Caco-2 (cell line): Measurements from ENCODE around the gene BTRC. TPM values are rescaled to one million over a fixed set of nuclear protein-coding genes. Genes with fewer than 3 reads are reported as not detected.

ENCODE experiments used
- BruUV-seq: library from RNA; stranded (reverse); fragments of 400-500 nt; replicated peaks from 2 replicates; lab custom pipeline; 2021; lab: Mats Ljungman, UMichigan
- CTCF ChIA-PET: fragments of 300-600 bp; sonication (Branson Sonifier 250); formaldehyde crosslinking; loops from one replicate; lab custom pipeline; 2022; ENCODE audit warnings: antibody characterized with exemption; lab: Charles Lee
- POLR2A ChIA-PET: fragments of 300-600 bp; sonication (Branson Sonifier 250); formaldehyde crosslinking; loops from one replicate; lab custom pipeline; 2022; ENCODE audit warnings: antibody characterized with exemption; lab: Charles Lee
- DNase-seq, 2 experiments: peaks; one replicate each; pipeline versions ENCODE4 v3.0.0 to v3.0.0-alpha.2; 2020 to 2022
- H3K27me3 ChIP-seq: replicated peaks from 2 replicates; pipeline ENCODE4 v1.6.0; 2011; ENCODE audit warnings: low read length; ENCODE audit not compliant: control insufficient read depth, insufficient read depth
- H3K36me3 ChIP-seq: 2 replicates; pipeline ENCODE4 v1.5.1; 2011; ENCODE audit warnings: low read length; ENCODE audit not compliant: control insufficient read depth, insufficient read depth
- H3K4me1 ChIP-seq: fragments of 250-450 bp; sonication (Bioruptor Pico); 2 replicates; pipeline ENCODE4 v1.5.1; 2020; ENCODE audit warnings: mild to moderate bottlenecking
- H3K4me3 ChIP-seq: 2 replicates; pipeline ENCODE4 v1.5.1; 2011; ENCODE audit warnings: low read depth, mild to moderate bottlenecking, control low read depth, low read length
- H3K9me3 ChIP-seq: fragments of 250-450 bp; sonication (Bioruptor Pico); 2 replicates; pipeline ENCODE4 v1.5.1; 2020; ENCODE audit warnings: mild to moderate bottlenecking, moderate library complexity
- H3K27ac Mint-ChIP-seq: one replicate; pipeline ENCODE4 v1.8.0; 2022; ENCODE audit warnings: mixed read lengths; ENCODE audit not compliant: unreplicated experiment
- H3K27me3 Mint-ChIP-seq: one replicate; pipeline ENCODE4 v1.8.0; 2022; ENCODE audit warnings: mixed read lengths; ENCODE audit not compliant: insufficient read depth, unreplicated experiment
- H3K36me3 Mint-ChIP-seq: one replicate; pipeline ENCODE4 v1.8.0; 2022; ENCODE audit warnings: mild to moderate bottlenecking, mixed read lengths; ENCODE audit not compliant: insufficient read depth, unreplicated experiment
- H3K4me1 Mint-ChIP-seq: one replicate; pipeline ENCODE4 v1.8.0; 2022; ENCODE audit warnings: low read depth, mixed read lengths; ENCODE audit not compliant: unreplicated experiment
- H3K4me3 Mint-ChIP-seq: one replicate; pipeline ENCODE4 v1.8.0; 2022; ENCODE audit warnings: mild to moderate bottlenecking, moderate library complexity, mixed read lengths; ENCODE audit not compliant: unreplicated experiment
- H3K9me3 Mint-ChIP-seq: one replicate; pipeline ENCODE4 v1.8.0; 2022; ENCODE audit warnings: mixed read lengths; ENCODE audit not compliant: unreplicated experiment
- intact Hi-C: fragments of 100-400 bp; cut with micrococcal nuclease; formaldehyde crosslinking; loops from one replicate; pipeline ENCODE4 v1.10.0; 2022; ENCODE audit not compliant: unreplicated experiment
- total RNA-seq: library from RNA; stranded (reverse); gene quantifications from 2 replicates; pipeline ENCODE4 v1.2.3, GENCODE V29; 2022
- TF ChIP-seq, protein P1 (sequence below), 2 experiments: fragments of 200-600 bp in 1 of 2; IDR thresholded peaks; 1 replicate in 1 of 2; 2 replicates in 1 of 2; pipeline versions ENCODE4 v1.5.1 to v1.8.0; 2011 to 2022; ENCODE audit warnings: antibody characterized with exemption in 1 of 2, control low read depth in 1 of 2, inconsistent platforms in 1 of 2, low read depth in 1 of 2, low read length in 1 of 2, mild to moderate bottlenecking in 1 of 2, moderate library complexity in 1 of 2; ENCODE audit not compliant: insufficient read depth in 1 of 2, severe bottlenecking in 1 of 2, unreplicated experiment in 1 of 2

The BTRC gene
- total RNA-seq, 1 experiment from 2014 or later, result 19.6 TPM

DNA sequence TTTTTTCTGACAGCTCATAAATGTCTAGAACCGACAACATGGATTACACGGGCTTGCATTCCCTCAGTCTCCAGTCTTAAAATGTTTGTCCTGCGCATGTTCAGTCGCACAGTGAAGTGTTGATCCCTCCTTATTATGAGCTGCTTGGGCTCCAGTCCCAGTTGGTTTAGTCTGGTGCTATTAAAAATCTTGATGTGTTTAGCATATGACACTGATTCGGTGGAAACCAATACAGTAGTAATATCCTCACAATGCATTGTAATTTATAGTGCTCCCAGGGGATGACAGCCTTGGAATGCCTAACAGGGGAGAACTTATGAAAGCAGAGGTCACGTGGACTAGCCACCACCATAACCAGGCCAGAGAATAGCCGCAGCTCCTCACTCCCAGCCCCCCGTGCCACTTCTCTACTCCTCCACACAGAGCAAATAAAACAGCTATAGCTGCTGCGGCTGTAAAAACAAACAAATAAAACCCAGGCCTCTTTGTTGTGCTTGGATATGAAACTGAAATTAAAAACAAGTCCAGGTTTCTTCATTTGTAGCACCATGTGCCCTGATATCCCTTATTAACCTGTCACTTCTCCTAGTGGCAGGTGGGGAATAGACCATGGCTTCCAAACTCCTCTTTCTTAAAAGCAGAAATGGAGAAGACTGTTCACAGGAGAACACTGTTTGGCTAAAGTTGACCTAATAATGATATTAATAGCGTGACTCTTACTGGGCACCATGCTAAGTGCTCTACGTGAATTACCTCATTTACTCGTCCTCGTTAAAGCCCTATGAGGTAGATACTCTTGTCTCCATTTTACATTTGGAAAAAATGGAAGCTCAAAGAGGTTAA, 241.8 kb downstream of the BTRC start:
- Histone ChIP-seq H3K4me1 (no peaks in the 10 kb centered on the region), H3K4me3 (no peak overlapping the region), H3K36me3 (no peaks in the 10 kb centered on the region), H3K9me3 (no peaks in the 10 kb centered on the region), H3K27me3 (no peaks in the 10 kb centered on the region)
- intact Hi-C loops, result no loop called here
- no peaks in the 10 kb centered on the region for H3K36me3 Mint-ChIP-seq
- no peaks in the 10 kb centered on the region for H3K4me1 Mint-ChIP-seq
- ChIA-PET CTCF (interaction anchor here (0.6 kb wide), 1 partner anchor 202 kb away, joined by 5 read pairs; no protein-coding TSS in a partner anchor), POLR2A (no interaction called here)
- no peak overlapping the region for H3K4me3 Mint-ChIP-seq
- no peak for DNase-seq
- BruUV-seq, result no TSS peak
- TF ChIP-seq, protein P1, sequence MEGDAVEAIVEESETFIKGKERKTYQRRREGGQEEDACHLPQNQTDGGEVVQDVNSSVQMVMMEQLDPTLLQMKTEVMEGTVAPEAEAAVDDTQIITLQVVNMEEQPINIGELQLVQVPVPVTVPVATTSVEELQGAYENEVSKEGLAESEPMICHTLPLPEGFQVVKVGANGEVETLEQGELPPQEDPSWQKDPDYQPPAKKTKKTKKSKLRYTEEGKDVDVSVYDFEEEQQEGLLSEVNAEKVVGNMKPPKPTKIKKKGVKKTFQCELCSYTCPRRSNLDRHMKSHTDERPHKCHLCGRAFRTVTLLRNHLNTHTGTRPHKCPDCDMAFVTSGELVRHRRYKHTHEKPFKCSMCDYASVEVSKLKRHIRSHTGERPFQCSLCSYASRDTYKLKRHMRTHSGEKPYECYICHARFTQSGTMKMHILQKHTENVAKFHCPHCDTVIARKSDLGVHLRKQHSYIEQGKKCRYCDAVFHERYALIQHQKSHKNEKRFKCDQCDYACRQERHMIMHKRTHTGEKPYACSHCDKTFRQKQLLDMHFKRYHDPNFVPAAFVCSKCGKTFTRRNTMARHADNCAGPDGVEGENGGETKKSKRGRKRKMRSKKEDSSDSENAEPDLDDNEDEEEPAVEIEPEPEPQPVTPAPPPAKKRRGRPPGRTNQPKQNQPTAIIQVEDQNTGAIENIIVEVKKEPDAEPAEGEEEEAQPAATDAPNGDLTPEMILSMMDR (IDR thresholded peaks at IDR 0.05; ENCODE audit: insufficient read depth in 1 of 2, low read depth in 1 of 2, low read length in 1 of 2, severe bottlenecking in 1 of 2, unreplicated experiment in 1 of 2), result no peak
- no peak overlapping the region for H3K27ac Mint-ChIP-seq
- H3K9me3 Mint-ChIP-seq, result no peaks in the 10 kb centered on the region
- H3K27me3 Mint-ChIP-seq, result no peaks in the 10 kb centered on the region

DNA sequence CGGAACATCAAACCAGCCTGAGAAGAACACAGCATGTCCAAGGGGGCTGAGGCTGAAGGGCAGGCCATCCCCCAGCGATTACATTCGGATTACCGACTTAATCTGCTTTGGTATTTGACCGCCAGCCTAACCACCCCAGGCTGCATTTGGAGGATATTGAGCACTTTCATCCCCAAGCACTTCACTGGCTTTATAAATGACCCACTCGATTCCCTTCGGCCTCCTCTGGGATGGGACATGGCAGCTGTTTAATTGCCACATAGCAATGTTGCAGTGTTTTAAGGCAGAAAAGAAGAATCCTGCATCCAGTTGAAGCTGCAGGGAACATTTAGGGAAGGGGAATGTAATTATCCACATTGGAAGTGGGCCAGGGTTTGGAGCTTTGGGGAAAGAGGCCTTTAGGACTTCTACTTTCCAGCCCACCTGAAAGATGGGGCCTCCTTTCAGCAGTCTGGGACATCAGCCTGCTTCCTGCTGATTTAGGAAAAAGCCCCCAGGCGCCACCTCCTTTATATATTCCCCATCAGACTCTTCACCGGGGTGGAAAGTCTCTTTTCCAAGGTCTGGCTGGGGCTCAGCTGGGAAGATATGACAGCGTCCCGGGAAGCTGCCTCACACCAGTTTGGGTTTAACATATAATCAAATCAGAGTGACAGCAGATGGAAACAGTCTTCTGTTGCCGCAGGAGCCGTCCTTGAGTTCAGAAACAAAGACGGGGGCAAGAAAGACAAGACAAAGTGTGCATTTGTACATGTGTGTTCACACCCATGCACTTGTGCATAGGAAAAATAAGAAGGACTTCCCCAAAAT, 243.3 kb downstream of the BTRC start:
- no peaks in the 10 kb centered on the region for H3K36me3 Mint-ChIP-seq
- POLR2A ChIA-PET, result no interaction called here
- TF ChIP-seq, protein P1 (IDR thresholded peaks at IDR 0.05; ENCODE audit: insufficient read depth in 1 of 2, low read depth in 1 of 2, low read length in 1 of 2, severe bottlenecking in 1 of 2, unreplicated experiment in 1 of 2), result no peak
- no peak for DNase-seq
- Histone ChIP-seq H3K4me1 (no peaks in the 10 kb centered on the region), H3K36me3 (no peaks in the 10 kb centered on the region), H3K9me3 (no peaks in the 10 kb centered on the region), H3K27me3 (no peaks in the 10 kb centered on the region), H3K4me3 (no peak overlapping the region)
- no peak overlapping the region for H3K4me3 Mint-ChIP-seq
- CTCF ChIA-PET, result no interaction called here
- no peaks in the 10 kb centered on the region for H3K27me3 Mint-ChIP-seq
- intact Hi-C loops, result no loop called here
- no peaks in the 10 kb centered on the region for H3K9me3 Mint-ChIP-seq
- no TSS peak for BruUV-seq
- no peak overlapping the region for H3K27ac Mint-ChIP-seq
- H3K4me1 Mint-ChIP-seq, result no peaks in the 10 kb centered on the region

DNA sequence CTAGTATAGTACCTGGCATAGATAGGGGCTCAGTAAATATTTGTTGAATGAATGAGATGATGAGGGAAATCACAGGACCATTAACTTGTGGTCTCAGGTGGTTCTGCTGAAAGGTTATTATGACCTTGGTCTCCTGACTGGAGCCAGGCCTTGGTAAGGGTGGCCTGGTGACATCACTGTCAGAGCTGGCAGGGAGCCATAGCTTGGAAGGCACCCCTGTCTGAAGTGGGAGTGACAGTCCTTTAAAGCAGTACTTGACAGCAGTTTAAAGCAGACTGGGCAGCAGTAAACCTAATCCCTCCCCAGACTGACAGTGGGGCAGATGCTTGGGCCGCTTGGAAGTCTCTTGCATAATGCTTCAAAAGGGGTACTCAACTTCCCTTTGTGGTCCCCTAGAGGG, 247.6 kb downstream of the BTRC start:
- Mint-ChIP-seq H3K27ac (no peak overlapping the region), H3K4me1 (peaks cover 1% of the 10 kb centered on the region), H3K9me3 (no peaks in the 10 kb centered on the region), H3K36me3 (peaks cover 6% of the 10 kb centered on the region), H3K4me3 (no peak overlapping the region), H3K27me3 (no peaks in the 10 kb centered on the region)
- H3K9me3 ChIP-seq, result no peaks in the 10 kb centered on the region
- intact Hi-C loops, result no loop called here
- H3K36me3 ChIP-seq, result peaks cover 1% of the 10 kb centered on the region; the same call in 1 of the 2 replicates
- no peak overlapping the region for H3K4me3 ChIP-seq
- ChIA-PET POLR2A (no interaction called here), CTCF (interaction anchor here (0.6 to 3.7 kb wide), 3 partner anchors 13 to 181 kb away, joined by 3 to 126 read pairs (median 21); partner anchors contain the start of genes DPCD, NPM3 and POLL)
- TF ChIP-seq, protein P1 (IDR thresholded peaks at IDR 0.05; ENCODE audit: insufficient read depth in 1 of 2, low read depth in 1 of 2, low read length in 1 of 2, severe bottlenecking in 1 of 2, unreplicated experiment in 1 of 2), result no peak
- H3K4me1 ChIP-seq, result no peaks in the 10 kb centered on the region
- DNase-seq, result no peak
- no peaks in the 10 kb centered on the region for H3K27me3 ChIP-seq
- no TSS peak for BruUV-seq
